Esophagus (tissue), 2 donors: ENCODE measurements around the gene NTSR1. TPM values are rescaled to one million over a fixed set of nuclear protein-coding genes. Genes with fewer than 3 reads are reported as not detected.

Experiments used
- H3K27ac ChIP-seq, 2 donors: one replicate each; pipeline ENCODE4 v1.5.1; 2013; ENCODE audit warnings: low read depth in 2 of 2, mild to moderate bottlenecking in 2 of 2, inconsistent platforms in 1 of 2, low read length in 1 of 2, moderate library complexity in 1 of 2
- H3K27me3 ChIP-seq, 2 donors: one replicate each; pipeline ENCODE4 v1.6.1; 2013; ENCODE audit warnings: low read length in 2 of 2, control low read depth in 1 of 2, mild to moderate bottlenecking in 1 of 2; ENCODE audit not compliant: insufficient read depth in 2 of 2, control insufficient read depth in 1 of 2
- H3K36me3 ChIP-seq, 2 donors: one replicate each; pipeline ENCODE4 v1.6.1; 2013; ENCODE audit warnings: low read length in 1 of 2; ENCODE audit not compliant: control insufficient read depth in 2 of 2, insufficient read depth in 2 of 2
- H3K4me1 ChIP-seq, 2 donors: one replicate each; pipeline ENCODE4 v1.6.1; 2013; ENCODE audit warnings: low read length in 1 of 2; ENCODE audit not compliant: control insufficient read depth in 2 of 2, insufficient read depth in 2 of 2
- H3K4me3 ChIP-seq, 2 donors: one replicate each; pipeline ENCODE4 v1.5.1; 2013; ENCODE audit warnings: low read length in 2 of 2, mild to moderate bottlenecking in 2 of 2, low read depth in 1 of 2, moderate library complexity in 1 of 2
- H3K9me3 ChIP-seq, 2 donors: one replicate each; pipeline ENCODE4 v1.6.1; 2013; ENCODE audit warnings: mild to moderate bottlenecking in 2 of 2, low read depth in 1 of 2, low read length in 1 of 2, moderate library complexity in 1 of 2; ENCODE audit not compliant: control insufficient read depth in 2 of 2, insufficient read depth in 1 of 2
- WGBS, 2 donors: extraction: QIAGEN DNeasy Blood & Tissue Kit; methylation state at CpG; one replicate each; pipeline ENCODE4 v1.1.7; 2013; 5-methylcytosine and 5-hydroxymethylcytosine counted together
- polyA plus RNA-seq, 2 donors: library from polyadenylated mRNA; stranded (reverse); fragments of 200-250 nt; gene quantifications; one replicate each; pipeline ENCODE4 v1.2.3, GENCODE V29; 2013
- donor health status: healthy with polysubstance abuse.
- donor health status: Bipolar disorder and iron deficiency.

The NTSR1 gene
- polyA plus RNA-seq, 2 donors = 0.02 TPM

- Histone ChIP-seq H3K27me3 (no peaks in the 10 kb centered on the region), H3K4me3 (peak overlapping the region; percentile 85 to 99), H3K4me1 (peaks cover 4 to 14% of the 10 kb centered on the region in 2 donors), H3K27ac (peak overlapping the region; percentile 34 to 79), H3K36me3 (peaks cover 12 to 31% of the 10 kb centered on the region in 2 donors), H3K9me3 (peaks cover 0 to 2% of the 10 kb centered on the region in 2 donors)
- WGBS, 2 donors = 31 to 32% methylated on average over 25 of the region's 25 CpGs
Observed at GRCh38 chr20:62805711-62806382, 97.2 kb downstream of the NTSR1 start.

GRCh38 chr20:62806383-62807050 is 97.9 kb downstream of the NTSR1 start:
- H3K27ac ChIP-seq = no peak overlapping the region
- peak overlapping the region in 1 of 2 donors; percentile 85 for H3K4me3 ChIP-seq
- WGBS, 2 donors = 69% methylated on average over 11 of the region's 11 CpGs
- H3K36me3 ChIP-seq = peaks cover 14 to 33% of the 10 kb centered on the region in 2 donors
- no peaks in the 10 kb centered on the region for H3K27me3 ChIP-seq
- H3K9me3 ChIP-seq = peaks cover 0 to 2% of the 10 kb centered on the region in 2 donors
- H3K4me1 ChIP-seq = peaks cover 4 to 14% of the 10 kb centered on the region in 2 donors

GRCh38 chr20:62807444-62808210 is 99.0 kb downstream of the NTSR1 start:
- peaks cover 0 to 2% of the 10 kb centered on the region in 2 donors for H3K9me3 ChIP-seq
- H3K27me3 ChIP-seq = no peaks in the 10 kb centered on the region
- peaks cover 4 to 14% of the 10 kb centered on the region in 2 donors for H3K4me1 ChIP-seq
- peaks cover 24 to 44% of the 10 kb centered on the region in 2 donors for H3K36me3 ChIP-seq
- WGBS, 2 donors = 76 to 81% methylated on average over 23 of the region's 23 CpGs
- H3K4me3 ChIP-seq = no peak overlapping the region
- H3K27ac ChIP-seq = no peak overlapping the region

- Histone ChIP-seq H3K27ac (no peak overlapping the region), H3K4me1 (peaks cover 4 to 14% of the 10 kb centered on the region in 2 donors), H3K27me3 (no peaks in the 10 kb centered on the region), H3K4me3 (no peak overlapping the region), H3K36me3 (peaks cover 24 to 48% of the 10 kb centered on the region in 2 donors), H3K9me3 (peaks cover 0 to 2% of the 10 kb centered on the region in 2 donors)
- WGBS, 2 donors = 38 to 41% methylated on average over 21 of the region's 21 CpGs
Observed at GRCh38 chr20:62808211-62808865, 99.7 kb downstream of the NTSR1 start.

GRCh38 chr20:62809530-62810428 is 101.1 kb downstream of the NTSR1 start:
- peaks cover 24 to 51% of the 10 kb centered on the region in 2 donors for H3K36me3 ChIP-seq
- 91 to 97% methylated on average over 23 to 24 of the region's 24 CpGs for WGBS, 2 donors
- H3K4me1 ChIP-seq = peaks cover 4 to 14% of the 10 kb centered on the region in 2 donors
- H3K27me3 ChIP-seq = no peaks in the 10 kb centered on the region
- H3K27ac ChIP-seq = no peak overlapping the region
- H3K4me3 ChIP-seq = no peak overlapping the region
- peaks cover 0 to under 1% of the 10 kb centered on the region in 2 donors for H3K9me3 ChIP-seq

- Histone ChIP-seq H3K27me3 (peaks cover 0 to 5% of the 10 kb centered on the region in 2 donors), H3K36me3 (peaks cover 24 to 51% of the 10 kb centered on the region in 2 donors), H3K9me3 (peaks cover 0 to 3% of the 10 kb centered on the region in 2 donors), H3K27ac (no peak overlapping the region), H3K4me1 (peaks cover 0 to 12% of the 10 kb centered on the region in 2 donors), H3K4me3 (no peak overlapping the region)
- WGBS, 2 donors = 89 to 94% methylated on average over 20 to 21 of the region's 21 CpGs
Observed at GRCh38 chr20:62811320-62811719, 102.7 kb downstream of the NTSR1 start.

- Histone ChIP-seq H3K4me1 (peaks cover 0 to 12% of the 10 kb centered on the region in 2 donors), H3K9me3 (peaks cover 0 to 3% of the 10 kb centered on the region in 2 donors), H3K36me3 (peaks cover 24 to 50% of the 10 kb centered on the region in 2 donors), H3K4me3 (no peak overlapping the region), H3K27me3 (peaks cover 0 to 5% of the 10 kb centered on the region in 2 donors), H3K27ac (no peak overlapping the region)
- 84 to 87% methylated on average over 10 of the region's 10 CpGs for WGBS, 2 donors
Observed at GRCh38 chr20:62811720-62812119, 103.1 kb downstream of the NTSR1 start.
